ENCODE data around the gene RHBG.
"Not testable (repeated sequence)": the region's sequence is repeated elsewhere in the genome, so short reads cannot be mapped to it uniquely, and the experiment has no call there.

Gene RHBG

GRCh38 chr1:156368157-156368658, 803 bp upstream of the RHBG start:
- no peak for DNase-seq (ENCODE audit: low read depth)
- no peak for TF ChIP-seq CTCF (IDR thresholded peaks at IDR 0.05; ENCODE audit: low read depth, low read length)
- TF ChIP-seq MAX (IDR thresholded peaks at IDR 0.05; ENCODE audit: low read depth, low read length): no peak
- no peak for TF ChIP-seq POLR2A (IDR thresholded peaks at IDR 0.05; ENCODE audit: extremely low read depth, insufficient read length)
- no peak for TF ChIP-seq MYC (IDR thresholded peaks at IDR 0.05; ENCODE audit: low read depth, low read length)
- no peak overlapping the region for H3K4me3 ChIP-seq (ENCODE audit: low read depth, low read length)

- H3K4me3 ChIP-seq (ENCODE audit: low read depth, low read length); DNase-seq (ENCODE audit: low read depth): not testable (repeated sequence)
Observed at GRCh38 chr1:156369685-156370286, 775 bp downstream of the RHBG start.

GRCh38 chr1:156371553-156372264, 2.7 kb downstream of the RHBG start:
- TF ChIP-seq CTCF (IDR thresholded peaks at IDR 0.05; ENCODE audit: low read depth, low read length) (no peak), MYC (IDR thresholded peaks at IDR 0.05; ENCODE audit: low read depth, low read length) (no peak), POLR2A (IDR thresholded peaks at IDR 0.05; ENCODE audit: extremely low read depth, insufficient read length) (no peak), MAX (IDR thresholded peaks at IDR 0.05; ENCODE audit: low read depth, low read length) (no peak)
- DNase-seq (ENCODE audit: low read depth): peak; percentile 64
- no peak overlapping the region for H3K4me3 ChIP-seq (ENCODE audit: low read depth, low read length)

- TF ChIP-seq CTCF (IDR thresholded peaks at IDR 0.05; ENCODE audit: low read depth, low read length) (no peak), MYC (IDR thresholded peaks at IDR 0.05; ENCODE audit: low read depth, low read length) (no peak), MAX (IDR thresholded peaks at IDR 0.05; ENCODE audit: low read depth, low read length) (no peak), POLR2A (IDR thresholded peaks at IDR 0.05; ENCODE audit: extremely low read depth, insufficient read length) (no peak)
- no peak for DNase-seq (ENCODE audit: low read depth)
- H3K4me3 ChIP-seq (ENCODE audit: low read depth, low read length): no peak overlapping the region
Observed at GRCh38 chr1:156372265-156372586, 3.2 kb downstream of the RHBG start.

- no peak for DNase-seq (ENCODE audit: low read depth)
- TF ChIP-seq POLR2A (IDR thresholded peaks at IDR 0.05; ENCODE audit: extremely low read depth, insufficient read length) (no peak), MAX (IDR thresholded peaks at IDR 0.05; ENCODE audit: low read depth, low read length) (no peak), MYC (IDR thresholded peaks at IDR 0.05; ENCODE audit: low read depth, low read length) (no peak), CTCF (IDR thresholded peaks at IDR 0.05; ENCODE audit: low read depth, low read length) (no peak)
- H3K4me3 ChIP-seq (ENCODE audit: low read depth, low read length): no peak overlapping the region
Observed at GRCh38 chr1:156372876-156373275, 3.9 kb downstream of the RHBG start.

- H3K4me3 ChIP-seq (ENCODE audit: low read depth, low read length): no peak overlapping the region
- TF ChIP-seq POLR2A (IDR thresholded peaks at IDR 0.05; ENCODE audit: extremely low read depth, insufficient read length): no peak
- TF ChIP-seq MAX (IDR thresholded peaks at IDR 0.05; ENCODE audit: low read depth, low read length): no peak
- no peak for TF ChIP-seq CTCF (IDR thresholded peaks at IDR 0.05; ENCODE audit: low read depth, low read length)
- TF ChIP-seq MYC (IDR thresholded peaks at IDR 0.05; ENCODE audit: low read depth, low read length): no peak
- DNase-seq (ENCODE audit: low read depth): no peak
Observed at GRCh38 chr1:156373546-156373945, 4.5 kb downstream of the RHBG start.

Data from NB4 (cell line).